Measurements from ENCODE around the gene FAM124A. TPM values are rescaled to one million over a fixed set of nuclear protein-coding genes. Genes with fewer than 3 reads are reported as not detected.

The FAM124A gene
- total and polyA plus RNA-seq, 10 donors: 2.6 to 39.9 (median 23.7) TPM

DNA sequence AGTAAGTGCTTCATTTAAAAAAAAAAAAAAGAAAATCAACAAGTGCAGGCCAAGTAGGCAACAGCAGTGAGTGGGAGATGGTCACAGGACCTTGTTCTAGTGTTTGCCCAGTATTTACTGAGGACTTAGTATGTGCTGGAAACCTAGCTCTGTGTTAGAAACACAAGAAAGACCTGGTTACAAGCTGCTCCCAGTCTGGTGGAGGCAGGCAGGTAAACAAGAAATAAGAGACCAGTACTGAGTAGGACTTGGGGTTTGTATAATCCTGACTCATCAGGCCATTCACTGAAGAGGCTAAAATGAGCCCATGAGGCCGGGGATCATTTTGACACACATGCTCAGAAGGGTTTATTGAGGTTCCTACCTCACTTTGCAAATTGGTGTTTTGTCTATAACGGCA lies 95.8 kb downstream of the FAM124A start:
- no peaks in the 10 kb centered on the region for H3K4me1 ChIP-seq
- no peak overlapping the region for H3K4me3 ChIP-seq
- H3K27me3 ChIP-seq (replicated peaks in 1 of 7): no peaks in the 10 kb centered on the region
- intact Hi-C loops (cut with DNase I; ENCODE audit: low total_unique reads): no loop called here
- H3K27ac ChIP-seq: no peak overlapping the region
- TF ChIP-seq POLR2AphosphoS5 (IDR thresholded peaks at IDR 0.05): no peak
- TF ChIP-seq, protein P1, sequence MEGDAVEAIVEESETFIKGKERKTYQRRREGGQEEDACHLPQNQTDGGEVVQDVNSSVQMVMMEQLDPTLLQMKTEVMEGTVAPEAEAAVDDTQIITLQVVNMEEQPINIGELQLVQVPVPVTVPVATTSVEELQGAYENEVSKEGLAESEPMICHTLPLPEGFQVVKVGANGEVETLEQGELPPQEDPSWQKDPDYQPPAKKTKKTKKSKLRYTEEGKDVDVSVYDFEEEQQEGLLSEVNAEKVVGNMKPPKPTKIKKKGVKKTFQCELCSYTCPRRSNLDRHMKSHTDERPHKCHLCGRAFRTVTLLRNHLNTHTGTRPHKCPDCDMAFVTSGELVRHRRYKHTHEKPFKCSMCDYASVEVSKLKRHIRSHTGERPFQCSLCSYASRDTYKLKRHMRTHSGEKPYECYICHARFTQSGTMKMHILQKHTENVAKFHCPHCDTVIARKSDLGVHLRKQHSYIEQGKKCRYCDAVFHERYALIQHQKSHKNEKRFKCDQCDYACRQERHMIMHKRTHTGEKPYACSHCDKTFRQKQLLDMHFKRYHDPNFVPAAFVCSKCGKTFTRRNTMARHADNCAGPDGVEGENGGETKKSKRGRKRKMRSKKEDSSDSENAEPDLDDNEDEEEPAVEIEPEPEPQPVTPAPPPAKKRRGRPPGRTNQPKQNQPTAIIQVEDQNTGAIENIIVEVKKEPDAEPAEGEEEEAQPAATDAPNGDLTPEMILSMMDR (IDR thresholded peaks at IDR 0.05 in 8 of 11, conservative IDR thresholded peaks at IDR 0.05 in 3 of 11): no peak
- no peak for TF ChIP-seq POLR2A (IDR thresholded peaks at IDR 0.05)
- no peaks in the 10 kb centered on the region for H3K36me3 ChIP-seq
- whole genome bisulfite sequencing, 5 donors: 81 to 92% (median 89%) methylated on average over 2 of the region's 2 CpGs
- DNase-seq: no peak
- H3K9me3 ChIP-seq: no peaks in the 10 kb centered on the region

DNA sequence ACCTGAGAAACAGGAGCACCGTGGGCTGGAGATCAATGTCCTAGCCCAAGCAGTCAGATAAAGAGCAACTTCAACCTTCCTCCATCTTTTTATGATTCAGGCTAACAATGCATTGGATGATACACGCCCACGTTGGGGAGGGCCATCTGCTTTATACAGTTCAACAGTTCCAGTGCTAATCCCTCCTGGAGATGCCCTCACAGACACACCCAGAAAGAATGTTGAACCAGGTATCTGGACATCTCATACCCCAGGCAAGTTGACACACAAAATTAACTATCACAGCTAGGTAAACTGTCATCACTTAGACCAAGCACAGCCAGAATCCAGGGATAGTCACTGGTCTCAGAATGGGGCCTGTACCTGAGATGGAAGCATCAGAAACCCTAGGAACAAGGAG lies 96.7 kb downstream of the FAM124A start:
- TF ChIP-seq, protein P1 (IDR thresholded peaks at IDR 0.05 in 8 of 11, conservative IDR thresholded peaks at IDR 0.05 in 3 of 11): no peak
- no peak for TF ChIP-seq POLR2A (IDR thresholded peaks at IDR 0.05)
- no peak for TF ChIP-seq POLR2AphosphoS5 (IDR thresholded peaks at IDR 0.05)
- DNase-seq: no peak
- Histone ChIP-seq H3K27me3 (replicated peaks in 1 of 7) (no peaks in the 10 kb centered on the region), H3K9me3 (no peaks in the 10 kb centered on the region), H3K36me3 (no peaks in the 10 kb centered on the region), H3K27ac (no peak overlapping the region), H3K4me1 (no peaks in the 10 kb centered on the region), H3K4me3 (no peak overlapping the region)
- WGBS, 5 donors: 85 to 97% (median 92%) methylated on average over 3 of the region's 3 CpGs
- intact Hi-C loops (cut with DNase I; ENCODE audit: low total_unique reads): no loop called here

DNA sequence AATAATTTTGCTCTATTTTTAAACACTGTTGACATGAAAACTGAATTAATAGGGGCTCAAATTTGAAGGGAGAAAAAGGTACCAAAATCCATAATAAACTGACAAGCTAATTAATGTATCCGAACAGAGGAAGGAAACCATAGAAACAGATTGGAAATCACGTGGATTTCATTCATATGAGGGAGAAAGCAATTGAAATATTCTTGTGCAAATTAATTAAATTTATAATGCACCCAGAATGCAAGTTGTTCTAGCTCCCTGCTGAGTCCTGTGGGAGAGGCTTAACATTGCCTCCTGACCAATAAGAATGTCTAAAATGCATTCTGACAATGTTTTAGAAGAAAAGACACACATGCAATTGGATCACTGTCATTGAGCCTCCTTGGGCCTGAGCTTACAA lies 99.6 kb downstream of the FAM124A start:
- intact Hi-C loops (cut with DNase I; ENCODE audit: low total_unique reads): no loop called here
- Histone ChIP-seq H3K27me3 (replicated peaks in 1 of 7) (no peaks in the 10 kb centered on the region), H3K9me3 (no peaks in the 10 kb centered on the region), H3K4me1 (no peaks in the 10 kb centered on the region), H3K36me3 (no peaks in the 10 kb centered on the region), H3K27ac (no peak overlapping the region), H3K4me3 (no peak overlapping the region)
- no peak for TF ChIP-seq POLR2AphosphoS5 (IDR thresholded peaks at IDR 0.05)
- DNase-seq: no peak
- WGBS, 5 donors: 62 to 82% (median 65%) methylated on average over 2 of the region's 2 CpGs

DNA sequence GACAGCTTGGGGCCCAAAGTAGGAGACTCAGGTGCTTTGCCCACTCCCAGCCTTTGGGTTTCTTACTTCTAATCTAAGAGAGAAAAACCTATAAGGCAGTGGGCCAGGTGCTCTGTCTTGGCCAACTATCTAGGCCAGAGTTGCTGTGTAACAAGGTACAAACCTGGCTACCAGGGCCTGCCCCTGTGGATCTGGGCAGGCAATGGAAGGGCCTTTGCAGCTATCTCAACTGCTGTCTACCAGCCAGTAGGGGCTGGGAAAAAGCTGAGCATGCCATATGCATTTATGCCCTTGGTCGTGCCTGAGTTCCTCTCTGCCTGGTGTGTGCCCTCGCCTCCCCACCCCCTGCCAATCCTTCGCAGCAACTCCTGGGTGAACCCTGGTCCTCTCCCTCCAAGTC lies 100.6 kb downstream of the FAM124A start:
- Histone ChIP-seq H3K27me3 (replicated peaks in 1 of 7) (no peaks in the 10 kb centered on the region), H3K4me3 (no peak overlapping the region), H3K9me3 (no peaks in the 10 kb centered on the region), H3K27ac (no peak overlapping the region), H3K36me3 (no peaks in the 10 kb centered on the region), H3K4me1 (no peaks in the 10 kb centered on the region)
- no peak for DNase-seq
- TF ChIP-seq, protein P1 (IDR thresholded peaks at IDR 0.05 in 8 of 11, conservative IDR thresholded peaks at IDR 0.05 in 3 of 11): no peak
- no peak for TF ChIP-seq POLR2AphosphoS5 (IDR thresholded peaks at IDR 0.05)
- no peak for TF ChIP-seq POLR2A (IDR thresholded peaks at IDR 0.05)
- WGBS, 5 donors: 72 to 100% (median 83%) methylated on average over 3 of the region's 3 CpGs
- intact Hi-C loops (cut with DNase I; ENCODE audit: low total_unique reads): no loop called here
